HG02571 (cell line): ENCODE results near the gene ZDHHC8.

Source experiments
- ATAC-seq: cut with Tn5 transposase; IDR thresholded peaks from one replicate; pipeline ENCODE4 v1.9.1; 2021; ENCODE audit warnings: mild to moderate bottlenecking, moderate library complexity; ENCODE audit not compliant: unreplicated experiment

ZDHHC8 gene

DNA sequence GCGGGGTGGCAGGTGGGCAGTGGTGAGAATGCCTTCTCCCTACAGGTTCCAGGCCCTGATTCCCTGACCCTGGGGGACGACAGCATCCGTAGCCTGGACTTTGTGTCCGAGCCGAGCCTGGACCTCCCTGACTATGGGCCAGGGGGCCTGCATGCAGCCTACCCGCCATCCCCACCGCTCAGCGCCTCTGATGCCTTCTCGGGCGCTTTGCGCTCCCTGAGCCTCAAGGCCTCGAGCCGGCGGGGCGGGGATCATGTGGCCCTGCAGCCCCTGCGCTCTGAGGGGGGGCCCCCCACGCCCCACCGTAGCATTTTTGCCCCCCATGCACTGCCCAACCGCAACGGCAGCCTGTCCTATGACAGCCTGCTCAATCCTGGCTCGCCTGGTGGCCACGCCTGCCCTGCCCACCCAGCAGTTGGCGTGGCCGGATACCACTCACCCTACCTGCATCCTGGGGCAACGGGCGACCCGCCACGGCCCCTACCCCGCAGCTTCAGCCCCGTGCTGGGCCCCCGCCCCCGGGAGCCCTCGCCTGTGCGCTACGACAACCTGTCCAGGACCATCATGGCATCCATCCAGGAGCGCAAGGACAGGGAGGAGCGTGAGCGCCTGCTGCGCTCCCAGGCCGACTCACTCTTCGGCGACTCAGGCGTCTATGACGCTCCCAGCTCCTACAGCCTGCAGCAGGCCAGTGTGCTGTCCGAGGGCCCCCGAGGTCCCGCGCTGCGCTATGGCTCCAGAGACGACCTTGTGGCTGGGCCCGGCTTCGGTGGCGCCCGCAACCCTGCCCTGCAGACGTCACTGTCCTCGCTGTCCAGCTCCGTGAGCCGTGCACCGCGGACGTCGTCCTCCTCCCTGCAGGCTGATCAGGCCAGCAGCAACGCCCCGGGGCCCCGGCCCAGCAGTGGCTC lies 11.4 kb downstream of the ZDHHC8 start:
- no peak for ATAC-seq

DNA sequence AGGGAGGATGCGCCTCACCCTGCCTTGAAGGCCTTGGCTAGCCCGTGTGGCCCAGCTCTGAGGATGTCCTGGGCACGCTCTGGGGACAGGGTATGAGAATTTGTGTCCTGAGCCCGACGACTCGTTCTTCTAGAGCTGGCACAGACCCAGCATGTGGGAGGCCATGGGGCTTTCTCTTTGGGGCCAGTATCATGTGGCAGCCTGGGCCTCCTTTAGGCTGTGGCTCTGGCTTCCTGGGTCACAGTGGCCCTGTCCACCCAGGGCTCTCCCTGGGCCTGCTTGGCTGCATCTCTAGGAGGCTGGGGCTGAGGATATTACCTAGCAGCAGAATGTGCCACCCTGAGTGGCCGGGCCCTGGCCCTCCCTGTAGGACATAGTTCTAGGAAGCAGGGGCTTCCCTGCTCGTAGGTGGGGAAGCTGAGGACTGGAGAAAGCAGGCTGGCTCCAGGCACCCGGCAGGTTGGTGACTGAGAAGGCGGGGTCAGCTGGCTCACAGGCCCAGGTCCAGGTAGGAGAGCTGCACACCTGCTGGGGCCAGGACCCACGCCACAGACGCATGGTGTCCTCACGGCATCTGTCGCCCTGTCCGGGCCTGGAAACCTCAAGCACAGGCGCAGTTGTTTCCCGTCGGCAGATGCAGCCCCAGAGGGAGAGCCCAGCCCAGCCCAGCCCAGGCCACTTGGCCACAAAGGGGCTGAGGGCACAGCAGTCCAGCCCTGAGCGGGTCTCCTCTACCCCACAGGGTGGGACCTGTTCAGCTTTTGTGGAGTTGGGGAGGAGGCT lies 12.5 kb downstream of the ZDHHC8 start:
- ATAC-seq, result no peak

DNA sequence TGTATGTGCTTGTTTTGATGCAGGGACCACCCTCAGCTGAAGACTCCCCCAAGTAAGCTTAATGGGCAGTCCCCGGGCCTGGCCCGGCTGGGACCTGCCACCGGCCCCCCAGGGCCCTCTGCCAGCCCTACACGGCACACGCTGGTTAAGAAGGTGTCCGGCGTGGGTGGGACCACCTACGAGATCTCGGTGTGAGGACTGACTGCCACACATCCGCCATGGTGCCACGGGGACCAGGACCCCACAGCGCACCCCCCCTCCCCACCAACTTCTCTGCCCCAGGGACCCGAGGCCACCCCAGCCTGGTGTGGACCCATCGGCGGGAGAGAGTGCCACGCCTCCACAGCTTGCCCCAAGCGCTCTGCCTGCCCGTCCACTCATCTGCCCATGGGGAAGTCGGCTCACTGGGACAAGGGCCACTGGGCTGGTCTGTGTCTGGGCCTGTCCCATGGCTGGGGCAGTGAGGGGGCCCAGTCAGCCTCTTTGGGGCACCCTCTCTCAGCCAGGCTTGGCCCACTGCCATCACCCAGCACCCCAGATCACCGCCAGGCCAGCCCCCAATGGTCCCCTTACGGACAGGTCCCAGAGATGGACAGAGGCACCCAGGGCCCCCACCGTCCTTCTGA lies 13.7 kb downstream of the ZDHHC8 start:
- ATAC-seq, result no peak

DNA sequence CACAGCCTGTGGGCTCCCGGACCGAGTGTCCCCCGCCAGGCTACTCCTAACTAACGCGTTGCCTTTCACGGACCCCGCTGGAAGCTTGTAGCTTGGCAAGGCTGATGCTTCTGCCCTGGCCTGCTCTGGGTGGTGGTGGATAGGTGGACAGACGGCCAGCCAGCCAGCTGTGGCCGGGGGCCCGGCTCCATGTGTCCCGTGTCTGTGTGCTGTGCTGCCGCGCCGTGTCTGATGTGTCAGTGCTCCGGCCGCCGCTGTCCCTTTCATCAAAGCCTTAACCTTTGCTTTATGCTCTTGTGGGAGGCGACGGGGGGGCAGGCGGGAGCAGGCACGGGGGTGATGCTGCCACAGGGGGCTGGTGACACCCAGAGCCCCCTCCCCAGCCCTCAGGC lies 14.2 kb downstream of the ZDHHC8 start:
- ATAC-seq, result no peak

DNA sequence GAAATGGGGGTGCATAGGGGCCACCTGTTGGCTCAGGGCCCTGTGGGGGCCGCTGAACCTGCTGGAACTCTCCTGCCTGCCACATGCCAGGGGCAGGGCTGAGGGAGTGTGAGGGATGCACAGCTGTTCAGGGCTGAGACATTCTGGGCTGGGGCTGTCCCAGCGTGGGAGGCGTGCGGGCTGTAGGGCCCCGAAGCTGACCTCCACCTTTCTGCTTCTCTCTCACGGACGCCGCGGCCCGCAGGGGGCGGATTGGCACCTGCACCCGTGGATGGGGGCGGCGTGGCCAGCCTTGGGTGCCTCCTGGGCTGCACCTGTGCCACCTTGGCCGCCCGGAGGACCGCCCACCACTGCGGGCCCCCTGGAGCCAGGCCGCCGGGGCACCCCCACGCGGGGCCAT lies 15.2 kb downstream of the ZDHHC8 start:
- ATAC-seq, result no peak

DNA sequence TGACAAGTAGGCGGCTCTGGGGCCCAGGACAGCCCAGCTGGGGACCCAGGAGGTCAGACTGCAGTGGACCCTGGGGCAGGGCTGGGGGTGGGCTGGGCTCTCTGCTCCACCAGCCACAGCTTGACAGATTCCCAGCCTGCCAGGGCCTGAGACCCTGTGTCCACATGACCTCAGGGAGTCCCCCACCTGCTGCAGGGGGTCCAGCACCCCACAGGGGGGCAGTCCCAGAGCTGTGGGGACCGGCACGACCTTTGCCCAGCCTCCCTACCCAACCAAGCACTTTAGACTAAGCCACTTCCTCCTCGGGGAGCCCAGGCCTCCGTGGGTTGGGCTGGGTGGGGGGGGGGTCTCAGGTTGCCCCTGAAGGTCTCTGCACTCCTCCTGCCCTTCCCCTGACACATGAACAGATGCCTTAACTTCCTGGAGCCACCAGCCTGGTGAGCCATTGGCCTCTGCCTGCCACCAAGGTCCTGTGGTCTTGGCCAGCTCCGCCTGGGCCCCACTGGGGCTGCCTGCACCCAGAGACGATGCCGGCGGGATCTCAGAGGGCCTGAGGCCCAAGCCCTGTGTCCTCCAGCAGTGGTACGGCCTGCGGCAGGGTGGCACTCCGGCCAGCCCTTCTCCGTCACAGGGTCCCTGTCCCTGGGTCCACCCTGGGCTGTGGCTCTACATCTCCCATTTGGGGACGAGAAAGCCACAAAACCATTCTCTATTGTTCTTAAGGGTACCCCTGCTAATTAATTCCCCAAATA lies 15.8 kb downstream of the ZDHHC8 start:
- no peak for ATAC-seq

DNA sequence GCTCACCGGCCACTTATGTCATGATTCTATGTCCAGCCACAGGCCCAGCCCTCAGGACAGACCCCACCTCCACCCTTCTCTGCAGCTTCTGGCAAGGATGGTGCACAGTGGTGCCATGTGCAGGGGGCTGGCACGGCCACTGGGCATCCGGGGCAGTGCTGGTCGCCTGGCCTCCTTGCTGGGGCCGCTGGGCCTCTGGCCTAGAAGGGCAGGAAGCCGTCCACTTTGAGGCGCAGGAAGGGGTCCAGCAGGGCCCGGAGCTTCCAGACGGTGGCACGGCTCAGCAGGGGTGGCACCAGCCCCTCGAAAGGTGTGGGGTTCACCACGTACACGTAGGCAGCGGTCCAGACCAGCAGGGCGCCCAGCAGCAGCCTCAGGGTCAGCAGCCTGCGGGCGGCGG lies 16.8 kb downstream of the ZDHHC8 start:
- no peak for ATAC-seq

DNA sequence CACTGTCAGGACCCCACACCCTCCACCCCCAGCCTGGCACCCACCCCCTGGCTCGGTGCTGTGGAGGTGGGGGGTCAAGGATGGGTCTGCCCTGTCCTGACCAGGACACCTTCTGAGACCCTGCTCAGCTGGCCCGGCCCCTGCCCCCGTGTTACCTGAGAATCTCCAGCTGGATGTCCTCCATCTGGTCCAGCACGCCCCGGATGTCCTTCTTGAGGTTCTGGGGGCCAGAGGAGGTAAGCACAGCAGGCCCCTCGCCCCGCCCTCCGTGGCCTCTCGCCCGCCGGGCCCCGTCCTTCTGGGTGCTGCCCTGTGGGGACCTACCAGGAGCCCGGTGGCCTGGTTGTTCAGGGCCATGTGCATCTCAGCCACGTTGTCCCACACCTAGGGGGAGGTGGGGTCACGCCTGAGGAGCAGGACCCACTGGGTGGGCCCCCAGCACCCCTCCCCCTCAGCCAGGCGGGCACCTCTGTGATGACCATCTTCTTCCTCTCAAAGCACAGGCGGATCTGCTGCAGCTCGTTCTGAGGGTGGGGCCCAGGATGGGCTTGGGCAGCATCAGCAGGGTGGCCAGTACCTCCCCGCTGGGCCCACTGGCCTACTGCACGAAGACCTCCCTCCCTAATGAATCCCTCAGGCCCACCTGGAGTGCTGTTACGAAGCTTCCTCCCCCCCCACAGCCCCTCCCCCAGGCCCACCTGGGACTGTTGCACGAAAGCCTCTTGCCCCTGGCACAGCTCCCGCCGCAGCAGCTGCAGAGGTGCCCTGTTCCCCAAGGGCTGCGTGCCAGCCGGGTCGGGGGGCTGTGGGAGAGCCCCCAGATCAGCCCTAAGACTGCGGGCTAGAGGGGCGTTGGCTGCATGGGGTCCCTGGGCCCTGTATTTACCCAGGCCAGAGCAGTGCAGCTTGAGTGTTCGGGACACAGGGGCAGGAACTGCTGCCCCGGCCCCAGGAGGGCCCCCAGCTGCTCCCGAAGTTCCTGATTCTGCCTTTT lies 17.9 kb downstream of the ZDHHC8 start:
- no peak for ATAC-seq

DNA sequence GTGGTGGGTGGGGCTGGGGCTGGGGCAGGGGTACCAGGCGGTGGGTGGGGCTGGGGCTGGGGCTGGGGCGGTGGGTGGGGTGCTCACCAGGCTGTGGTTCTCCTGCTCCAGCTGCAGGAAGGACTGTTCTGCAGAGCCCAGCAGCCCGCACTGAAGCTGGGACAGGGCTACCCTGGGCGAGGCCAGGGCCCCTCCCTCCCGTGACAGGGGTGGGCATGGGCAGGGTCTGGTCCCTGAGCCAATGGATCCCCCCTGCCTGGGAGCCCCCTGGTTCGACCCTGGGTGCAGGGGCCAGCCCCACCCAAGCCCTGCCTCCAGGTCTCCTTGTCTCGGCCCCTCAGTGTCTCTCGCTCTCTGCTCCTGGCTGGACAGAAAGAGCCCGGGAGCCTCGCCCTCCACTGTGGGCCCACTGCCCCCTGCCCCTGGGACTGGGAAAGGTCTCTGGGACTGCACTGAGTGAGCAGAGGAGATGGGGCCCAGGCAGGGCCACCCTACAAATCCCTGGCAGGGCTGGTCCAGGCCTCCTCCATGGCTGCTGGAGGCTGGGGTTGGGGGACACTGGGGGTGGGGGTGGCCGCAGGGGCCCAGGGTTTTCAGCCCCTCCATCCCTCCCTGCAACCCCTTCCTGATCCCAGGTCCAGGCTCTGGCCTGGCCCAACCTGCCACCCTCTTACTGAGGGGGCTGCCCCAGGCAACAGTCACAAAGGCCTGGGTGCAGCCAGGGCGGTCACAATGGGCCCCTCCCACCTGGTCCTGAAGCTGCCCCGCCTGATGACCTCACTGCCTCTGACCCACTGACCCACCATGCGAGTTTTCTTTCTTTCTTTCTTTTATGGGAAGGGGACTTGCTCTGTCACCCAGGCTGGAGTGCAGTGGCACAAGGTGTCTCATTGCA lies 19.0 kb downstream of the ZDHHC8 start, which contains the start of gene CCDC188:
TSS of gene CCDC188 (minus strand) at position 675 of the 895 bp plus-strand sequence. CDS start at position 606, 69 bp downstream.
- ATAC-seq, result no peak

DNA sequence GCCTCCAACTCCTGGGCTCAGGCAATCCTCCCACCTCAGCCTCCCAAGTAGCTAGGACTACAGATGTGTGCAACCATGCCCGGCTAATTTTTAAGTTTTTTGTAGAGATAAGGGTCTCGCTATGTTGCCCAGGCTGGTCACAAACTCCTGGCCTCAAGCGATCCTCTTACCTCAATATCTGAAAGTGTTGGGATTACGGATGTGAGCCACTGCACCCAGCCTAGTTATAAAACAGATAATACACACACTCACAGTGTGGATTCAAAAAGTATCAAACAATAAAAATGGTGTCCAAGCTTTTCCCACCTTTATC lies 19.6 kb downstream of the ZDHHC8 start:
- no peak for ATAC-seq

DNA sequence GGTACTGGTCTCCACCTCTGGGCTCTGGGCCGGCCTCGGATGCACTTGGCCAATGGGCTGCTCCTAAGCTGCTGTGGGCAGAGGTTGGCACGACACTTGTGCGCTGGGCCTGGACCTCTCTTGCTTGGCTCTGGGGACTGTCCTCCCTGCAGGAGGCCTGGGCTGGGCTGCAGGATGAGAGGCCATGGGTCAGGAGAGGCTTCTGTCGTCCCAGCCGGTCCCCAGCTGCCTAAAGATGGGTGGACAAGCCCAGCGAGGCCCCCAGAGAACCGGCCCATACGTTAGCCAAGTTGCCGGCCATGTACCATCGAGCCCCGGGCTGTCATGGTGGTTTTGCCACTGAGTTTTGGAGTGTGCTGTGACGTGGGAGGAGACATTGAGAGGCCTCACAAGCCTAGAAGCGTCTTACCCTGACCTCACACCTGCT lies 20.9 kb downstream of the ZDHHC8 start:
- ATAC-seq, result no peak

DNA sequence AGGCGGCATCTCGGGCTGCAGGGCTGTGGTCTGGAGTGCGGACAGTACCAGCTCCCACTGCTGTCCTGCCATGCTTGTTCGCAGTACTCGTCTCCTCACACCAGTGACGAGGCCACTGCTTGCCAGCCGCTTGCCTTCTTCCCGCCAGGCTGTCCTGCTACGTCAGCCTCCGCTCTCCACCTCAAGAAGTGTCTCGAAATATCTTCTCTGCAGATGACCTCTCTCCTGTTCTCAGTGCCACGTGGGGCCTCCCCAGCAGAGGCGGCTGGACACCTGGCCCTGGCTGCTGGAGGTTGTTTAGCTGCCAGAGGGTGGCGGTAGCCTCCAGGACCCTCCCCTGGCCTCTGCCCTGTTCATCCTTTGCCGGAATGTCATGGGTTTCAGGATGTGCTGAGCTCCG lies 22.3 kb downstream of the ZDHHC8 start:
- no peak for ATAC-seq

DNA sequence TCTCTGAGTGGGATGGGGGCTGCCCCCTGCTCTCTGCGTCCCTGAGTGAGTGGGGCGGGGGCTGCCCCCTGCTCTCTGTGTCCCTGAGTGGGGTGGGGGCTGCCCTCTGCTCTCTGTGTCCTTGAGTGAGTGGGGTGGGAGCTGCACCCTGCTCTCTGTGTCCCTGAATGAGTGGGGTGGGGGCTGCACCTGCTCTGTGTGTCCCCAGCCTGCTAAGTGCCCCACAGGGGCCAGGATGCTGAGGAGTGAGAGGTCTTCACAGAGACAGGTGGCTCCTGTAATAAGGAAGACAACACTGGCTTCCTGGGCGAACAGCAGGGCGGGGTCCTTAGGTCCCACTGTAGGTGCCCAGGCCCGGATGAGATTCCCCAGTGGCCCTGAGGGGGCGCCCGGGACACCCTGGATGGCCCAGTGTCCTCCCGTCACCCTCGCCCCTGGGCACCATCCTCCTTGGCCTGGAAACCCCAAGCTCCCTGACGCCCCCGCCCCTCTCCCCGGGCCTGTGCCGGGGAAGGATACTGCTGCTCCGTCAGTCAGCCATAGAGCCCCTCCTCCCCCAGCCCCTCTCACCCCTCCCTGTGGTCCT lies 23.1 kb downstream of the ZDHHC8 start:
- ATAC-seq, result no peak

DNA sequence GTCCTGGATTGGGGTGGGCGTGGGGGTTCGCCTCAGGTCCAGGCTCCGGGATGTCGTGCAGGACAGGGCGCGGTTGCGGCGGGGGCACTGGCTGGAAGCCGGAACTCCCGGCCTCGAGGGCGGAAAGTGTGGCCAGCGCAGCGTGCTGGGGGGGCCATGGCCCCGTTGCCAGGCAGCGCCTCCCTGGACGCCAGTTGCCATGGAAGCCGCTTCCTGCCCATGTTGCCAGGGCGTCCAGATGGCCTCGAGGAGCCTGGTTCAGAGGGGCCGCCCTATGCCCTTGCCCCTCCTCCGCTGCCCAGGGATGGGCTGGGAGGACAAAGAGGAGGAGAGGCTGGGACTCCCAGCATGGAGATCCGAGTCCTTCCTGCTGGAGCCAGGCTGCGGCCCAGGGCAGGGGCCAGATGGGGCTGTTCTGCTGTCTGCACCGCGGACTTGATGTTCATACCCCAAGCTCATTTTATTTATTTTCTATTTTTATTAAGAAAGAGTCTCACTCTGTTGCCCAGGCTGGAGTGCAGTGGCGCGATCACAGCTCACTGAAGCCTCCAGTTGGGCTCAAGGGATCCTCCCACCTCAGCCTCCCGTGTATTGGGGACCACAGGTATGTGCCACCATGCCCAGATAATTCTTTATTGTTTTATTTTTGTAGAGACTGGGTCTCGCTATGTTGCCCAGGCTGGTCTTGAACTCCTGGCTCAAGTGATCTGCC lies 23.9 kb downstream of the ZDHHC8 start:
- ATAC-seq, result no peak

DNA sequence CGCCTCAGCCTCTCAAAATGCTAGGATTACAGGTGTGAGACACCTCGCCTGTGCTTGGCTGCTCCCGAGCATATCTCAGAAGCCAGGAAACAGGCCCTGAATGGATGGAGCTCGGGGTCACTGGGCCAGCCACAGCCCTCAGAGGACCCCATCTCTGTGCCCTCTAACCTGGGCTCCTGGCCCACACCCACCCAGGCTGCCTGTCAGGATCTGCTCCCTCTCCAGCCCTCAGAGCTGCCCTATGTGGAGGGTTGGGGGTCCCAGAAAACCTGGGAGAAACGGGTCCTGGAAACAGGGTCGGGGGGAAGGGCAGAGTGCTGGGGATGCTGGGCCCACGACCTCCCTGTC lies 24.4 kb downstream of the ZDHHC8 start:
- no peak for ATAC-seq

DNA sequence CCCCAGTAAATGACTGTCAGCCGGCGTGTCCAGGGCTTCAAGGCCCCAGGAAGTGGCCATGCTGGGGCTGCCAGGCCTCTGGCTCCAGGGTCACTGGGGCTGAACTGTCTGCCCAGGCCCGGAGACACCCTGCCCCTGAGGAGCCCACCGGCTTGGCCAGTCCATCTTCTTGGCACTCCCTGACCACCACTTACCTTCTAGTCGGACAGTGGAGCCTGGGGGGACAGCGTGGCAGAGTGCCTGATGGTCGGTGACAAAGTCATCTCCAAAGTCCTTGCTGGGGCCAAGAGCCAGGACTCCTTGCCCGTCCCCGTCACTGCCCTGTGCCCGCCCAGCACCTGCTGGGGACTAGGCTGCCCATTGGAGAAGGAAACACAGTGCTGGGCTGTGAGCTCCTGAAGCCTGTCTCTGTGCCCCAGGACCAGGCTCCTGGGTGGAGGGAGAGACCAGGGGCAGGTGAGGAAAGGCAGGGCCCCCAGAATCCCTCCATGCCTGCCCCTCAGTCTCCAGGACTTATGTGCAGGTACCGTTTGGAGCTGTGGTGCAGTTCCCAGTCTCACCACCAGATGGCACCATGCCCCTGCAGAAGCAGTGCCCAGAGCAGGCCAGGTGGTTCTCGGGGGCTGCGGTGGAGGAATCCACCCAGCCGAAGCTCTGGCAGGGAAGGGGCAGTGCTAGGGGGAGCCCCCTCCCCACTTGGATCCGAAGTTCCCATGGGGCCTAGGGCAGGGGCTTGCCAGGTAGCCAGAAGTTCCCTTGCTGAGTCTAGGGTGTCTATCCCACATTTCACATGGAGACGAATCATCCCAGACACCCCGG lies 25.2 kb downstream of the ZDHHC8 start:
- no peak for ATAC-seq
